Measurements from ENCODE around the gene BCL11B.

DNA sequence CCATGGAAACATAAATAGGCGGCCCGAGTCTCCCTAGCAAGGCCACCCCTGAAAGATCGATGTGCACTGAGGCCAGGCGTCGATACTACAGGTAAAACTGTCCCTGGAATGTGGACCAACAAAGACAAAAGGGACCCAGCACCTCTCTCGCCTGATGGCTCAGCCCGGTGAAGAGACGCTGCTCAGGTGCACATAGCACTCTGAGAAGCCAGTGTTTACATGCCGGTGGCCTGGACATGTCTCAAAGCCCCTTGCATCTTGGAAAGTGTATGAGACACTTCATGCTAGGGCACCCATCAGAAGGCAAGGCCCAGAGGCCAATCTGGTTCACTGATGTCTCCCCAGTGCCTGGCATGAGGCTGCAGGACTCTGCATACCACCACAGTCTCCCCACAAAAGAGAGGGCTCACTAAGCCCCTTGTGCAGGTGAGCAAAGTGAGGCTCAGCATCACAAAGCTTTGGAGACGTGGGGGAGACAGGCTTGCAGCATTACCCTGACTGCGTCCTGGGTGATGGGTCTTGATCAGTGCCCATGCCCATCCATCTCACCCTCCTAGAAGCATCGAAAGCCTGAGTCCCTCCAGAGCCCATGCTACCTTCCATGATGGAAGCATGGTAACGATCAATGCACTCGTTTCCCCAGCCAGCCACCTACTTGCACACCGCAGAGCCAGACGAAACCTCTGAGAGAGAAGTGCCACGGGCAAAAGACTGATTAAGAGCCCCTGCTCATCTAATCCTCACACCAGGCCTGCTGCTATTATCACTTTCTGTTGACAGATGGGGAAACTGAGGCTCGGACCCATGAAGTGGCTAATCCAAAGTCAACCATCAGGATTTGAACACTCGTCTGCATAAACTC lies 16.1 kb downstream of the BCL11B start:
- TF ChIP-seq, protein P1, sequence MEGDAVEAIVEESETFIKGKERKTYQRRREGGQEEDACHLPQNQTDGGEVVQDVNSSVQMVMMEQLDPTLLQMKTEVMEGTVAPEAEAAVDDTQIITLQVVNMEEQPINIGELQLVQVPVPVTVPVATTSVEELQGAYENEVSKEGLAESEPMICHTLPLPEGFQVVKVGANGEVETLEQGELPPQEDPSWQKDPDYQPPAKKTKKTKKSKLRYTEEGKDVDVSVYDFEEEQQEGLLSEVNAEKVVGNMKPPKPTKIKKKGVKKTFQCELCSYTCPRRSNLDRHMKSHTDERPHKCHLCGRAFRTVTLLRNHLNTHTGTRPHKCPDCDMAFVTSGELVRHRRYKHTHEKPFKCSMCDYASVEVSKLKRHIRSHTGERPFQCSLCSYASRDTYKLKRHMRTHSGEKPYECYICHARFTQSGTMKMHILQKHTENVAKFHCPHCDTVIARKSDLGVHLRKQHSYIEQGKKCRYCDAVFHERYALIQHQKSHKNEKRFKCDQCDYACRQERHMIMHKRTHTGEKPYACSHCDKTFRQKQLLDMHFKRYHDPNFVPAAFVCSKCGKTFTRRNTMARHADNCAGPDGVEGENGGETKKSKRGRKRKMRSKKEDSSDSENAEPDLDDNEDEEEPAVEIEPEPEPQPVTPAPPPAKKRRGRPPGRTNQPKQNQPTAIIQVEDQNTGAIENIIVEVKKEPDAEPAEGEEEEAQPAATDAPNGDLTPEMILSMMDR (IDR thresholded peaks at IDR 0.05; ENCODE audit: insufficient read depth, low read length, poor library complexity, severe bottlenecking): no peak
- TF ChIP-seq EZH2phosphoT487 (conservative IDR thresholded peaks at IDR 0.05; ENCODE audit: low read length): no peak

All from SU-DHL-6 (cell line).